DND-41 (cell line): Measurements from ENCODE around the gene CACUL1.
"Not testable (repeated sequence)": the region's sequence is repeated elsewhere in the genome, so short reads cannot be mapped to it uniquely, and the experiment has no call there.

Source experiments
- ATAC-seq: fragments of 200-7000 bp; cut with Tn5 transposase; 3 replicates; pipeline ENCODE4 v1.9.1; 2021; ENCODE audit warnings: low read depth; ENCODE audit not compliant: insufficient read depth
- DNase-seq: peaks from one replicate; pipeline ENCODE4 v3.0.0-alpha.2; 2020
- H2AFZ ChIP-seq: 2 replicates; pipeline ENCODE4 v1.6.0; 2012; ENCODE audit warnings: low read depth, low read length
- H3K27ac ChIP-seq: 2 replicates; pipeline ENCODE4 v1.5.1; 2012; ENCODE audit warnings: low read length, inconsistent platforms
- H3K27me3 ChIP-seq: fragments of 200-600 bp; sonication (generic); 2 replicates; pipeline ENCODE4 v1.6.0; 2012; ENCODE audit warnings: low read length, mild to moderate bottlenecking, inconsistent platforms; ENCODE audit not compliant: insufficient read depth, poor library complexity
- H3K36me3 ChIP-seq: 2 replicates; pipeline ENCODE4 v1.5.1; 2012; ENCODE audit warnings: low read length, inconsistent platforms; ENCODE audit not compliant: insufficient read depth
- H3K4me1 ChIP-seq: 2 replicates; pipeline ENCODE4 v1.5.1; 2012; ENCODE audit warnings: mild to moderate bottlenecking, low read length; ENCODE audit not compliant: insufficient read depth
- H3K4me2 ChIP-seq: 2 replicates; pipeline ENCODE4 v1.6.0; 2012; ENCODE audit warnings: mild to moderate bottlenecking, moderate library complexity, low read length, inconsistent platforms; ENCODE audit not compliant: insufficient read depth
- H3K4me3 ChIP-seq, 2 experiments: fragments of 200-600 bp in 1 of 2; shearing (Covaris generic) in 1 of 2; 2 replicates each; pipeline ENCODE4 v1.5.1; 2012 to 2016; ENCODE audit warnings: inconsistent platforms in 2 of 2, low read length in 2 of 2, mild to moderate bottlenecking in 2 of 2, low read depth in 1 of 2, moderate library complexity in 1 of 2
- H3K79me2 ChIP-seq: 2 replicates; pipeline ENCODE4 v1.6.0; 2012; ENCODE audit warnings: low read length, inconsistent platforms; ENCODE audit not compliant: insufficient read depth
- H3K9ac ChIP-seq: 2 replicates; pipeline ENCODE4 v1.6.0; 2012; ENCODE audit warnings: low read depth, mild to moderate bottlenecking, inconsistent platforms, low read length, moderate library complexity
- H3K9me3 ChIP-seq: 2 replicates; pipeline ENCODE4 v1.5.1; 2012; ENCODE audit warnings: low read length, moderate library complexity, mild to moderate bottlenecking, inconsistent platforms; ENCODE audit not compliant: insufficient read depth, severe bottlenecking
- H4K20me1 ChIP-seq: 2 replicates; pipeline ENCODE4 v1.6.0; 2012; ENCODE audit warnings: low read length; ENCODE audit not compliant: insufficient read depth
- EZH2 ChIP-seq: IDR thresholded peaks from 3 replicates; pipeline ENCODE4 v1.6.1; 2012; ENCODE audit warnings: borderline replicate concordance, low read depth, mild to moderate bottlenecking, moderate library complexity, low read length, inconsistent platforms; ENCODE audit not compliant: severe bottlenecking
- TF ChIP-seq, protein P1 (sequence below): IDR thresholded peaks from 2 replicates; pipeline ENCODE4 v1.5.1; 2012; ENCODE audit warnings: borderline replicate concordance, low read length, moderate library complexity, mild to moderate bottlenecking; ENCODE audit not compliant: poor library complexity, severe bottlenecking; ENCODE audit errors: extremely low read depth

CACUL1 gene

DNA sequence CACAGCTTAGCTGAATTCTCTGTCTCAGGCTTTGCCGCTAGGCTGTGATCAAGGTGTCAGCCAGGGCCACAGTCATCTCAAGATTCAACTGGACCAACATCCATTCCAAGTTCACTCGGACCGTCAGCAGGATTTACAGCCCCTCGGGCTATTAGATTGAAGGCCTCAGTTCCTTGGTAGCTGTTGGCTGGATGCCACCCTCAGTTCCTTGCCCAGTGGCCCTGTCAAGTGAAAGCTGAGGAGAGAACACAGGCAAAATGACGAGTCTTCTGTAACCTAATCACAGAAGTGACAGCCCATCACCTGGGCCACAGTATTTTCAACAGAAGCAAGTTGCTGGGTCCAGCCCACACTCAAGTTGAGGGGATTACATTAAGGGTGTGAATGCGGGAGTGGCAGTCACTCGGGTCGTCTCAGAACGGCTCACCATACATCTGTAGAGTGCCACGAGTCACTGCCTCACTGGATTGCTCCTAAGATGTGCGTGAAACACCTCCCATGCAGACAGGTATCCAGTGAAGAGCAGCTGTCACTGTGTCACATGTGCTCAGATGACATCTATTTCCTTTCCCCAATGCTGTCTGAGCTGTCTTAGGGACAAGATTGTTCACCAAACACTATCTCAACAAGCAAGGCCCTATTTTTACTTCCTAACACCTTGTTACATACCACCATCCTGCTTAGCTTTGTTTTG, 80.4 kb downstream of the CACUL1 start:
- Histone ChIP-seq H2AFZ (no peak overlapping the region), H3K27me3 (no peaks in the 10 kb centered on the region), H4K20me1 (no peaks in the 10 kb centered on the region), H3K9ac (no peak overlapping the region), H3K4me1 (no peaks in the 10 kb centered on the region), H3K27ac (no peak overlapping the region), H3K36me3 (peaks cover 8% of the 10 kb centered on the region; the same call in 1 of the 2 replicates), H3K4me3 (no peak overlapping the region), H3K9me3 (no peaks in the 10 kb centered on the region), H3K4me2 (no peak overlapping the region), H3K79me2 (no peaks in the 10 kb centered on the region)
- no peak for DNase-seq
- TF ChIP-seq, protein P1, sequence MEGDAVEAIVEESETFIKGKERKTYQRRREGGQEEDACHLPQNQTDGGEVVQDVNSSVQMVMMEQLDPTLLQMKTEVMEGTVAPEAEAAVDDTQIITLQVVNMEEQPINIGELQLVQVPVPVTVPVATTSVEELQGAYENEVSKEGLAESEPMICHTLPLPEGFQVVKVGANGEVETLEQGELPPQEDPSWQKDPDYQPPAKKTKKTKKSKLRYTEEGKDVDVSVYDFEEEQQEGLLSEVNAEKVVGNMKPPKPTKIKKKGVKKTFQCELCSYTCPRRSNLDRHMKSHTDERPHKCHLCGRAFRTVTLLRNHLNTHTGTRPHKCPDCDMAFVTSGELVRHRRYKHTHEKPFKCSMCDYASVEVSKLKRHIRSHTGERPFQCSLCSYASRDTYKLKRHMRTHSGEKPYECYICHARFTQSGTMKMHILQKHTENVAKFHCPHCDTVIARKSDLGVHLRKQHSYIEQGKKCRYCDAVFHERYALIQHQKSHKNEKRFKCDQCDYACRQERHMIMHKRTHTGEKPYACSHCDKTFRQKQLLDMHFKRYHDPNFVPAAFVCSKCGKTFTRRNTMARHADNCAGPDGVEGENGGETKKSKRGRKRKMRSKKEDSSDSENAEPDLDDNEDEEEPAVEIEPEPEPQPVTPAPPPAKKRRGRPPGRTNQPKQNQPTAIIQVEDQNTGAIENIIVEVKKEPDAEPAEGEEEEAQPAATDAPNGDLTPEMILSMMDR, result no peak
- no peak for TF ChIP-seq EZH2
- no peak for ATAC-seq

DNA sequence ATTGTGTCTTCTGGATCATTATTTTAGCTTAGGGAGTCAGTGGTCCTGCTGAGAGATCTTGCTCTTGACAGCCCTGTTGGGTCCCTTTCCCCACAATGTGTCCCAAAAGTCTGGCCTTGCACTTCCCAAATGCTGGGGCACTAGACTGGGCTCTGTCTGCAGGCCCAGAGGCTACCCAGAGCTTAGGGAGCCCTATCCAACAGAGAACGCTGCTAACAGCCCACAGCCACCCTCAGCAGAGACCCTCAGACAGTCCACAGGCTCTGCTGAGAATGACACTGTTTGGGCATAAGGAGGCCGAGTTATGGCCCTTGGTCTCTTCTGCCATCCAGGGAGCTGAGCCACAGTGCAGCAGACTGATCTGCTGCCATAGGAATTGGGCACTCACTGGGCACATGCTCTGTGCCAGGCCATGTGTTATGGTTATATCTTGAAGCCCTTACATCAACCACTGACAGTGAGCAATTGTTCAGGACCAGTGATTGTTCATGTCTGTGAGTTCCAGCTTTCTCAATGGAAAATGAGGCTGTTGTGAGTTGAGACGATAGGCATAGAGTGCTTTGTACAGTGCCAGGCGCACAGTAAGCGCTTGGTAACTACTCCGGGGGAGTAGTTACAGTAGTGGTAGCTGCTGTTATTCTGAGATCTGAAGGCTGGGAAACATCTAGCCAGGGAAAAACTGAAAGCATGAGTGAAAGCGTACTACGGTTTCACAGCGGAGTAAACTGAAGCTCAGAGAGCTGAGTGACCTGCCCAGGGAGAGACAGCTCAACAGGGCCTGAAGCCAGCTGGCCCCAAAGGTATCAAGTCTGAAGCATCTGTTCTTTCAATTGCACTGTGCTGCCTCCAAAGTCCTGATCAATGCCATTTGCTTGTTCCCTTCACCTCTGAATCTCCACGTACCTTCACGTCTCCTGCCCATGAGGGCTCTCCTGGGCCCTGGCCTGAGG, 81.7 kb downstream of the CACUL1 start:
- no peak for DNase-seq
- H3K36me3 ChIP-seq, result peaks cover 8% of the 10 kb centered on the region; the same call in 1 of the 2 replicates

DNA sequence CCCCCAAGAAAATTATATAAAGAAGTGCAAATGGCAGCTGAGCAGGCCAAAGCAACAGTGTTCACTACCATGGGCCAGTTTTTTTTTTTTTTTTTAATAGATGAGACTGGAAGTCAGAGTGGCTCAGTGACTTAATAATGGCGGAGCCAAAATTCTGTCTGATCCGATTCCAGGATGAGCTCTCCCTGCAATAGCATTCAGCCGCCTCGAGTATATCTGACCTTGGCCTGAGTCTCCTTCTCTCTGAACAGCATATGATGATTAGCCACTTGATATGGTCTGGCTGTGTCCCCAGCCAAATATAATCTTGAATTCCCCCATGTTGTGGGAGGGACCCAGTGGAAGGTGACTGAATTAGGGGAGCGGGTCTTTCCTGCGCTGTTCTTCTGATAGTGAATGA, 82.6 kb downstream of the CACUL1 start:
- Histone ChIP-seq H3K36me3 (peaks cover 8% of the 10 kb centered on the region; the same call in 1 of the 2 replicates), H3K27me3 (no peaks in the 10 kb centered on the region), H3K9ac (no peak overlapping the region), H3K4me3 (no peak overlapping the region), H3K4me1 (no peaks in the 10 kb centered on the region), H3K27ac (no peak overlapping the region), H4K20me1 (no peaks in the 10 kb centered on the region), H3K79me2 (no peaks in the 10 kb centered on the region), H3K9me3 (no peaks in the 10 kb centered on the region), H3K4me2 (no peak overlapping the region), H2AFZ (no peak overlapping the region)
- DNase-seq (no peak), ATAC-seq (no peak)
- TF ChIP-seq, protein P1, result no peak
- no peak for TF ChIP-seq EZH2

More for the DNA sequence above, 81.7 kb downstream of the CACUL1 start:
- H3K4me2 ChIP-seq, result no peak overlapping the region
- TF ChIP-seq, protein P1, result no peak
- no peak for TF ChIP-seq EZH2
- H3K4me1 ChIP-seq, result no peaks in the 10 kb centered on the region
- H3K4me3 ChIP-seq, result no peak overlapping the region
- no peak overlapping the region for H3K27ac ChIP-seq
- no peaks in the 10 kb centered on the region for H3K79me2 ChIP-seq
- no peaks in the 10 kb centered on the region for H4K20me1 ChIP-seq
- H3K9ac ChIP-seq, result no peak overlapping the region
- H2AFZ ChIP-seq, result no peak overlapping the region
- ATAC-seq, result 0 out of 3 replicates have a peak, but pooled peaks have one; percentile 11
- H3K9me3 ChIP-seq, result no peaks in the 10 kb centered on the region
- no peaks in the 10 kb centered on the region for H3K27me3 ChIP-seq

DNA sequence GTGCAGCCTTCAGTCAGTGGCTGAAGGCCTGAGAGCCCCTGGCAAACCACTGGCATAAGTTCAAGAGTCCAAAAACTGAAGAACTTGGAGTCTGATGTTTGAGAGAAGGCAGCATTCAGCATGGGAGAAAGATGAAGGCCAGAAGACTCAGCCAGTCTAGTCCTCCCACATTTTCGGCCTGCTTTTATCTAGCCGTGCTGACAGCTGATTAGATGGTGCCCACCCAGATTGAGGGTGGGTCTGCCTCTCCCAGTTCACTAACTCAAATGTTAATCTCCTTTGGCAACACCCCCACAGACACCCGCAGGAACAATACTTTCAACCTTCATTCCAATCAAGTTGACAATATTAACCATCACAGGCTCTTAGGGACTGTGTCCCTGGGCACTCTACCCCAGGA, 83.5 kb downstream of the CACUL1 start:
- H3K4me3 ChIP-seq, DNase-seq, H3K27me3 ChIP-seq, H3K36me3 ChIP-seq, H3K4me2 ChIP-seq, H3K79me2 ChIP-seq, H3K9ac ChIP-seq, ATAC-seq, H4K20me1 ChIP-seq, H3K27ac ChIP-seq, H2AFZ ChIP-seq, H3K9me3 ChIP-seq, H3K4me1 ChIP-seq: not testable (repeated sequence)
